ENCODE data around the gene TSC2. TPM values are rescaled to one million over a fixed set of nuclear protein-coding genes. Genes with fewer than 3 reads are reported as not detected.
A peak's percentile ranks its signal among the peaks of the same experiment; 100 is the strongest.
"Not testable (repeated sequence)": the region's sequence is repeated elsewhere in the genome, so short reads cannot be mapped to it uniquely, and the experiment has no call there.

Gene TSC2
- total and polyA plus RNA-seq, 9 of the 15 experiments (the other 6 are each of a cell fraction or from before 2014, with no cell fraction given) = 1.3 to 68.1 (median 16.6) TPM

DNA sequence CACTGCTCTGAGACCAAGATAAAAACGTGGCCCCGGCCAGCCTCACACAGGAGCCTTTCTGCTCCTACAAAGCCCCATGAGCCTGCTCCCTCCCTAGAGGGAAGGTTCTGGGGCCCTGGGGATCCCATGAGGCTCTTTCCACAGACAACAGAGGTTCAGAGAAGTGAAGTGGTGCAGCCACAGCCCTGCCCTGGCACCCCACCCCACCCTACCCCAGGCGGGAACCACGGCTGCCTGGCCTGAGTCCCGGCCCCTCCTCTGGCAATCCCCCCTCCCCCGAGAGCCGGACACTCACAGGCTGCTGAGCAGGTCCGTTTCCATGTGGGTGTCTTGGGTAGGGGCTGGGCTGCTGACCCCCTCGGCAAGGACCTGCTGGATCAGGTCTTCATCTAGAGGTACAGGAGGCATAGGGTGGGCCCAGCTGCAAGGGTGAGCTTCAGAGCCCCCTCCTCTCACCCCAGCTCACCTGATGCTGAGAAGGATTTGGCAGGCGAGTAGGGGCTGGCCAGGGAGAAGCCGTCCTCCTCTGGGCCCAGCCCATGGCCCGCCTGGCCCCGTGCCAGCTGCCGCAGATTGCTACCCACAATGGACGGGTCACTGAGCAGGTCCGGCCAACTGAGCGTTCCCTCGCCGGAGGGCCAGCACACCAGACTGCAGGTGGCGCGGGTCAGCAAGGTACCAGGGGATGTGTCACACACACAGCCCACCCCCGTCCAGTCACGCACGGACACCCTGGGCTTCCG is 49.2 kb downstream of the TSC2 start:
- Histone ChIP-seq H2AFZ (ENCODE audit: low read depth, low read length) (no peak overlapping the region), H3K4me3 (no peak overlapping the region), H3K4me2 (ENCODE audit: insufficient read depth, low read length) (no peak overlapping the region), H3K79me2 (ENCODE audit: control insufficient read depth, insufficient read depth, low read length) (no peaks in the 10 kb centered on the region), H3K9ac (ENCODE audit: insufficient read depth in 1 of 2, low read depth in 2 of 2, low read length in 2 of 2) (no peak overlapping the region; a peak in 1 of 4 replicates), H3K9me1 (ENCODE audit: control insufficient read depth, insufficient read depth, low read length) (no peaks in the 10 kb centered on the region), H3K9me3 (replicated peaks; ENCODE audit: control insufficient read depth, insufficient read depth, low read depth, low read length) (no peaks in the 10 kb centered on the region), H3K27ac (ENCODE audit: extremely low read depth, low read depth, low read length) (no peak overlapping the region), H3K4me1 (replicated peaks in 1 of 2; ENCODE audit: control insufficient read depth in 2 of 2, insufficient read depth in 2 of 2, low read length in 2 of 2) (peaks cover 0 to 12% of the 10 kb centered on the region in 2 experiments; a peak in 1 of 5 replicates), H3K36me3 (ENCODE audit: control insufficient read depth, insufficient read depth, low read length) (peaks cover 38% of the 10 kb centered on the region; the same call in 2 of the 3 replicates), H3K27me3 (ENCODE audit: control insufficient read depth in 2 of 2, insufficient read depth in 2 of 2, low read length in 2 of 2) (no peaks in the 10 kb centered on the region), H4K20me1 (replicated peaks; ENCODE audit: control insufficient read depth, insufficient read depth, low read length) (no peaks in the 10 kb centered on the region)
- no peak for FAIRE-seq
- no TSS peak for BruUV-seq (replicated peaks)
- DNase-seq (ENCODE audit: extremely low read depth in 1 of 4, low spot score in 3 of 4) = no peak
- 92% methylated on average over 14 of the region's 25 CpGs for WGBS (ENCODE audit: insufficient coverage, low coverage, missing lambda C conversion rate)
- TF ChIP-seq CBX1 (IDR thresholded peaks at IDR 0.05; ENCODE audit: low read depth) (no peak), NCOA1 (IDR thresholded peaks at IDR 0.05; ENCODE audit: low read depth) (no peak), ZBTB7A (IDR thresholded peaks at IDR 0.05; ENCODE audit: borderline replicate concordance, control insufficient read depth, low read depth, low read length) (no peak), U2AF1 (optimal IDR thresholded peaks at IDR 0.05; ENCODE audit: low read depth, low read length) (no peak), ZNF282 (CRISPR knock-in tag; IDR thresholded peaks at IDR 0.05) (no peak), ZNF165 (CRISPR knock-in tag; IDR thresholded peaks at IDR 0.05; ENCODE audit: borderline replicate concordance) (no peak), NFIC (IDR thresholded peaks at IDR 0.05) (peak; percentile 77), POLR2G (IDR thresholded peaks at IDR 0.05; ENCODE audit: low read depth, low read length) (0 out of 2 replicates have a peak, but pooled peaks have one; percentile 24), RBM39 (optimal IDR thresholded peaks at IDR 0.05; ENCODE audit: low read depth, low read length) (no peak), ZNF184 (CRISPR knock-in tag; IDR thresholded peaks at IDR 0.05) (no peak), PURB (CRISPR knock-in tag; IDR thresholded peaks at IDR 0.05; ENCODE audit: low read depth) (no peak), ZSCAN29 (IDR thresholded peaks at IDR 0.05) (no peak)
- intact Hi-C loops (cut with micrococcal nuclease) (no loop called here), in situ Hi-C loops (cut with MboI) (no loop called here)
- ATAC-seq = no peak
- ChIA-PET CTCF (ENCODE audit: low intra/inter-chr PET ratio) (no interaction called here), POLR2A (no interaction called here)

DNA sequence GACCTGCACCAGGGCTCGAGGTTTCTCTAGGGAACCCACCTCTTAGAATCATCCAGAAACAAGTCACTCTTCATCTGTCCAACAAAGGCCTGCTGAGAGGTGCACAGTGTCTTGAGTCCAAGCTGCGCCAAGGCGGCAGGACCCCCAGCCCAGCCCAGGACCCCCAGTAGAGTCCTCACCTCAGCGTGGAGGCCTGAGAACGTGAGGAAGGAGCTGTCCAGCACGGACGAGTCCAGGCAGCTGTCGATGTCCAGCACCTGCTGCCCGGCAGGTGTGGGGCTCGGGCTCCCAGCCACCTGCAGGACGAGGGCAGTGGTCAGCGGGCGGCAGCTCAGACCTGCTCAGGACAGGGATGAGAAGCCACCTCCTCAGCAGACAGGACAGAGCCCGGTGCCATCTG is 49.9 kb downstream of the TSC2 start:
- DNase-seq (ENCODE audit: extremely low read depth in 1 of 4, low spot score in 3 of 4) = not testable (repeated sequence)

More for the DNA sequence above, 49.9 kb downstream of the TSC2 start:
- H2AFZ ChIP-seq (ENCODE audit: low read depth, low read length); H3K79me2 ChIP-seq (ENCODE audit: control insufficient read depth, insufficient read depth, low read length); BruUV-seq (replicated peaks); in situ Hi-C loops (cut with MboI); CTCF ChIA-PET (ENCODE audit: low intra/inter-chr PET ratio); H3K27me3 ChIP-seq (ENCODE audit: control insufficient read depth in 2 of 2, insufficient read depth in 2 of 2, low read length in 2 of 2); H4K20me1 ChIP-seq (replicated peaks; ENCODE audit: control insufficient read depth, insufficient read depth, low read length); H3K27ac ChIP-seq (ENCODE audit: extremely low read depth, low read depth, low read length); ATAC-seq; POLR2A ChIA-PET; H3K9ac ChIP-seq (ENCODE audit: insufficient read depth in 1 of 2, low read depth in 2 of 2, low read length in 2 of 2); H3K4me3 ChIP-seq; FAIRE-seq; H3K9me3 ChIP-seq (replicated peaks; ENCODE audit: control insufficient read depth, insufficient read depth, low read depth, low read length); H3K9me1 ChIP-seq (ENCODE audit: control insufficient read depth, insufficient read depth, low read length); H3K4me2 ChIP-seq (ENCODE audit: insufficient read depth, low read length); intact Hi-C loops (cut with micrococcal nuclease): not testable (repeated sequence)
- Histone ChIP-seq H3K36me3 (ENCODE audit: control insufficient read depth, insufficient read depth, low read length) (peaks cover 34% of the 10 kb centered on the region; the same call in 2 of the 3 replicates), H3K4me1 (replicated peaks in 1 of 2; ENCODE audit: control insufficient read depth in 2 of 2, insufficient read depth in 2 of 2, low read length in 2 of 2) (peaks cover 0 to 11% of the 10 kb centered on the region in 2 experiments; a peak in 1 of 5 replicates)
- WGBS (ENCODE audit: insufficient coverage, low coverage, missing lambda C conversion rate) = 97% methylated on average over 10 of the region's 14 CpGs

Measured in K562 (cell line).